ENCODE measurements around the gene NFASC. TPM values are rescaled to one million over a fixed set of nuclear protein-coding genes. Genes with fewer than 3 reads are reported as not detected.
A peak's percentile ranks its signal among the peaks of the same experiment; 100 is the strongest.

NFASC gene
- total RNA-seq, 5 donors from 2014 or later (not counting 1 experiment from before 2014, with no cell fraction given) = 0.13 to 0.35 (median 0.19) TPM; not detected in 2

DNA sequence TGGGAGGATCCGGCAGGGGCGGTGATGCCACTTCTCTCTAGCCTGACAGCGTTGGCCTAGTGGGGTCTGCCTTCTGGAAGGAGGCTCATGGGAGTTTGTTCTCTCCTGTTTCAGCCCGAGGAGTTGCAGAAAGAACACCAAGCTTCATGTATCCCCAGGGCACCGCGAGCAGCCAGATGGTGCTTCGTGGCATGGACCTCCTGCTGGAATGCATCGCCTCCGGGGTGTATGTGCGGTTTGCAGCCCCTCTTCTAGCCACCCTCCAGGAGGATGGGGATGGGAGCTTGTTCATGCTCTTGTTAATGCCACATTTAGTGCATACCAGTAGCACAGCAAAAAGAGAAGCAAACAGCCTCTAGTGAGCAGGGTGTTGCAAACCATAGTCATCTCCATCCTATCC, 97.5 kb downstream of the NFASC start:
- Mint-ChIP-seq H3K9me3 (no peaks in the 10 kb centered on the region), H3K4me3 (no peak overlapping the region), H3K4me1 (no peaks in the 10 kb centered on the region), H3K36me3 (no peaks in the 10 kb centered on the region), H3K27ac (no peak overlapping the region), H3K27me3 (peaks cover 24 to 27% of the 10 kb centered on the region in 2 donors)
- no peaks in the 10 kb centered on the region for H3K4me1 ChIP-seq (ENCODE audit: control insufficient read depth in 1 of 2, extremely low read depth in 1 of 2, insufficient read depth in 2 of 2, low read length in 2 of 2)
- no peaks in the 10 kb centered on the region for H3K36me3 ChIP-seq (ENCODE audit: control insufficient read depth in 2 of 2, extremely low read depth in 1 of 2, insufficient read depth in 1 of 2, low read length in 1 of 2)
- WGBS (ENCODE audit: insufficient coverage) = 89% methylated on average over 4 of the region's 10 CpGs
- DNase-seq = no peak
- ChIA-PET CTCF (no interaction called here), POLR2A (no interaction called here)
- no peak overlapping the region for H3K4me3 ChIP-seq (ENCODE audit: control insufficient read depth in 1 of 2, extremely low read depth in 1 of 2, low read length in 1 of 2)
- peaks cover 0 to 19% of the 10 kb centered on the region in 2 experiments for H3K27me3 ChIP-seq (replicated peaks in 1 of 2; ENCODE audit: control insufficient read depth in 2 of 2, extremely low read depth in 1 of 2, insufficient read depth in 2 of 2, low read length in 1 of 2)
- H3K9me3 ChIP-seq = no peaks in the 10 kb centered on the region
- ATAC-seq (replicated peaks in 1 of 4) = no peak
- H3K27ac ChIP-seq (ENCODE audit: low read length) = no peak overlapping the region

DNA sequence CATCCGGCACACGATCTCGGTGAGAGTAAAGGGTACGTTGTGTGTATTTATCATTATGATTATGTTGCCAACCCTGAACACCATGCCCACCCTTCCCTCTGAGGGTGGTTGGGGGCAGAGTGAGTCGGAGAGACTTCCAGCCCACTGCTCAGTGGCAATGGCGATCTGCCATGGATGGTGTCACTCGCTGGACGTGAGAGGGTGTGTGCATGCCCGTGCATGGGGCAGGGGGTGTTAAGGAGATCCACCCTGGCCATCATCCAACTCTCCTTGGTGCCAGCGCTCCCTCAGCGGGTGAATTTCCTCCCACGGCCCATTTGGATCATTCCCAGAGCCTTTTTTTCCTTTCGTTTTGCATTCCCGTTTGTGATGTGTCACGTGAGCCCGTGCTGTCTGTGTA, 98.3 kb downstream of the NFASC start:
- H3K4me3 ChIP-seq (ENCODE audit: control insufficient read depth in 1 of 2, extremely low read depth in 1 of 2, low read length in 1 of 2) = no peak overlapping the region
- Mint-ChIP-seq H3K27ac (no peak overlapping the region), H3K4me3 (no peak overlapping the region), H3K36me3 (no peaks in the 10 kb centered on the region), H3K4me1 (no peaks in the 10 kb centered on the region), H3K27me3 (peaks cover 24 to 29% of the 10 kb centered on the region in 2 donors), H3K9me3 (no peaks in the 10 kb centered on the region)
- H3K27ac ChIP-seq (ENCODE audit: low read length) = no peak overlapping the region
- WGBS (ENCODE audit: insufficient coverage) = no CpG with 5 or more reads among the region's 16 CpGs
- CTCF ChIA-PET = no interaction called here
- no peak for ATAC-seq (replicated peaks in 1 of 4)
- POLR2A ChIA-PET = no interaction called here
- no peaks in the 10 kb centered on the region for H3K9me3 ChIP-seq
- H3K36me3 ChIP-seq (ENCODE audit: control insufficient read depth in 2 of 2, extremely low read depth in 1 of 2, insufficient read depth in 1 of 2, low read length in 1 of 2) = no peaks in the 10 kb centered on the region
- H3K4me1 ChIP-seq (ENCODE audit: control insufficient read depth in 1 of 2, extremely low read depth in 1 of 2, insufficient read depth in 2 of 2, low read length in 2 of 2) = no peaks in the 10 kb centered on the region
- DNase-seq = no peak
- peaks cover 0 to 20% of the 10 kb centered on the region in 2 experiments for H3K27me3 ChIP-seq (replicated peaks in 1 of 2; ENCODE audit: control insufficient read depth in 2 of 2, extremely low read depth in 1 of 2, insufficient read depth in 2 of 2, low read length in 1 of 2)

DNA sequence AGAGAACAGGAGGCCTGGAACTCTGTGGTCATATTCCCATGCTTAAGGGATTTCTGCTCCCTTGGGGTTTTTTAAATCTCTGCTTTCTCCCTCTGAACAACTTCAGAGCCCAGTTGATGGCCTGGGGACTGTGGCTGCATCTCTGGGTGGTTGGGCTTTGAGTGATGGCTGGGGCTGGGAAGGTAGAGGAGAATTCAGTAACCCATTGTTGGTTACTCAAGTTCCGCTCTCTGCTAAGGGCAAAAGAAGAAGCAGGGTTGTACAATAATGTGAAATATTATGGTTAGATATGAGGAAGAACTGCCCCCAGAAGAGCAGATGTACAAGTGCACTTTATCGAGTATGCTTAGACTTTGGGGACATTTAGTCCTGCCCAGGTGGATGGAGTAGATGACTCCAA, 100.3 kb downstream of the NFASC start:
- Histone ChIP-seq H3K4me1 (ENCODE audit: control insufficient read depth in 1 of 2, extremely low read depth in 1 of 2, insufficient read depth in 2 of 2, low read length in 2 of 2) (peaks cover 0 to 4% of the 10 kb centered on the region in 2 experiments), H3K27me3 (replicated peaks in 1 of 2; ENCODE audit: control insufficient read depth in 2 of 2, extremely low read depth in 1 of 2, insufficient read depth in 2 of 2, low read length in 1 of 2) (peaks cover 0 to 39% of the 10 kb centered on the region in 2 experiments), H3K4me3 (ENCODE audit: control insufficient read depth in 1 of 2, extremely low read depth in 1 of 2, low read length in 1 of 2) (no peak overlapping the region), H3K27ac (ENCODE audit: low read length) (no peak overlapping the region), H3K36me3 (ENCODE audit: control insufficient read depth in 2 of 2, extremely low read depth in 1 of 2, insufficient read depth in 1 of 2, low read length in 1 of 2) (no peaks in the 10 kb centered on the region), H3K9me3 (no peaks in the 10 kb centered on the region)
- H3K4me3 Mint-ChIP-seq = no peak overlapping the region
- CTCF ChIA-PET = no interaction called here
- DNase-seq (no peak), ATAC-seq (replicated peaks in 1 of 4) (no peak)
- WGBS (ENCODE audit: insufficient coverage) = 86% methylated on average over 1 of the region's 2 CpGs
- H3K4me1 Mint-ChIP-seq = no peaks in the 10 kb centered on the region
- H3K27me3 Mint-ChIP-seq = peaks cover 25 to 30% of the 10 kb centered on the region in 2 donors
- no peaks in the 10 kb centered on the region for H3K36me3 Mint-ChIP-seq
- H3K27ac Mint-ChIP-seq = no peak overlapping the region
- no peaks in the 10 kb centered on the region for H3K9me3 Mint-ChIP-seq
- POLR2A ChIA-PET = no interaction called here

- peak in 1 of 35 experiments; percentile 9 for DNase-seq
These were observed 101.1 kb downstream of the NFASC start for GRCh38 chr1:204971517-204972336.

DNA sequence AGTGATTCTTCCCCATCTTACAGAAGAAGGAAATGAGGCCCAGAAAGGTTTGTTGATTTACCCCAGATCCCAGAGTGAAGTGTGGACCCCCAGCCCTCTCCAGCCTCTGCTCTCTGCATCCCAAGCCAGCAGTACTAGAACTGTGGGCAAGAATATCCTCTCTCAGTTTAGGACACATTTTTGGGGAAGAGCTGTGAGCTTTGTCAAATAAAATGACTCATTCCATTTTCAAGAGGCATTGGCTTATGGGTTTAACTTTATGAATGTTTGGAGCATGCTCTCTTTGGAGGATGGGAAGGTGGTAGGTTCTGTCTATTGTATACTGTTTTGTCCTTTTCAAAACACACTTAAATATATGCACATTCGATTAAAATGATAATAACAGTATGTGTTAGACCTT, 101.8 kb downstream of the NFASC start:
- CTCF ChIA-PET = interaction anchor here in 1 of 2 donors (1.6 kb wide), 1 partner anchor 89 kb away, joined by 6 read pairs; no protein-coding TSS in a partner anchor
- H3K36me3 ChIP-seq (ENCODE audit: control insufficient read depth in 2 of 2, extremely low read depth in 1 of 2, insufficient read depth in 1 of 2, low read length in 1 of 2) = no peaks in the 10 kb centered on the region
- H3K9me3 ChIP-seq = no peaks in the 10 kb centered on the region
- peaks cover 13 to 25% of the 10 kb centered on the region in 2 donors for H3K27me3 Mint-ChIP-seq
- no peak overlapping the region for H3K4me3 ChIP-seq (ENCODE audit: control insufficient read depth in 1 of 2, extremely low read depth in 1 of 2, low read length in 1 of 2)
- no peak overlapping the region for H3K4me3 Mint-ChIP-seq
- peaks cover 0 to 49% of the 10 kb centered on the region in 2 experiments for H3K27me3 ChIP-seq (replicated peaks in 1 of 2; ENCODE audit: control insufficient read depth in 2 of 2, extremely low read depth in 1 of 2, insufficient read depth in 2 of 2, low read length in 1 of 2)
- DNase-seq = no peak
- POLR2A ChIA-PET = no interaction called here
- peaks cover 0 to 8% of the 10 kb centered on the region in 2 experiments for H3K4me1 ChIP-seq (ENCODE audit: control insufficient read depth in 1 of 2, extremely low read depth in 1 of 2, insufficient read depth in 2 of 2, low read length in 2 of 2)
- no peaks in the 10 kb centered on the region for H3K36me3 Mint-ChIP-seq
- no peaks in the 10 kb centered on the region for H3K9me3 Mint-ChIP-seq
- H3K27ac Mint-ChIP-seq = no peak overlapping the region
- no peak overlapping the region for H3K27ac ChIP-seq (ENCODE audit: low read length)
- no CpG with 5 or more reads among the region's 1 CpG for WGBS (ENCODE audit: insufficient coverage)
- ATAC-seq (replicated peaks in 1 of 4) = no peak
- peaks cover 0 to 7% (median 0%) of the 10 kb centered on the region in 3 donors for H3K4me1 Mint-ChIP-seq

More at GRCh38 chr1:204971517-204972336, 101.1 kb downstream of the NFASC start:
- peaks cover 0 to 4% of the 10 kb centered on the region in 2 experiments for H3K4me1 ChIP-seq (ENCODE audit: control insufficient read depth in 1 of 2, extremely low read depth in 1 of 2, insufficient read depth in 2 of 2, low read length in 2 of 2)
- Mint-ChIP-seq H3K27me3 (peaks cover 20 to 28% of the 10 kb centered on the region in 2 donors), H3K9me3 (no peaks in the 10 kb centered on the region), H3K4me1 (no peaks in the 10 kb centered on the region), H3K4me3 (no peak overlapping the region), H3K36me3 (no peaks in the 10 kb centered on the region), H3K27ac (no peak overlapping the region)
- ChIA-PET CTCF (interaction anchor here in 1 of 2 donors (1.6 kb wide), 1 partner anchor 90 kb away, joined by 6 read pairs; no protein-coding TSS in a partner anchor), POLR2A (interaction anchor here in 1 of 2 donors (0.6 kb wide), 1 partner anchor 257 kb away, joined by 4 read pairs; no protein-coding TSS in a partner anchor)
- no peak overlapping the region for H3K4me3 ChIP-seq (ENCODE audit: control insufficient read depth in 1 of 2, extremely low read depth in 1 of 2, low read length in 1 of 2)
- no peaks in the 10 kb centered on the region for H3K36me3 ChIP-seq (ENCODE audit: control insufficient read depth in 2 of 2, extremely low read depth in 1 of 2, insufficient read depth in 1 of 2, low read length in 1 of 2)
- no peak for ATAC-seq (replicated peaks in 1 of 4)
- peaks cover 0 to 46% of the 10 kb centered on the region in 2 experiments for H3K27me3 ChIP-seq (replicated peaks in 1 of 2; ENCODE audit: control insufficient read depth in 2 of 2, extremely low read depth in 1 of 2, insufficient read depth in 2 of 2, low read length in 1 of 2)
- 15% methylated on average over 5 of the region's 12 CpGs for WGBS (ENCODE audit: insufficient coverage)
- H3K27ac ChIP-seq (ENCODE audit: low read length) = no peak overlapping the region
- no peaks in the 10 kb centered on the region for H3K9me3 ChIP-seq

- Mint-ChIP-seq H3K27me3 (peaks cover 7 to 18% of the 10 kb centered on the region in 2 donors), H3K27ac (no peak overlapping the region), H3K36me3 (no peaks in the 10 kb centered on the region), H3K9me3 (no peaks in the 10 kb centered on the region), H3K4me1 (peaks cover 0 to 13% (median 0%) of the 10 kb centered on the region in 3 donors), H3K4me3 (no peak overlapping the region)
- CTCF ChIA-PET = interaction anchor here (0.7 to 1.1 kb wide), 2 partner anchors 88 to 286 kb away, joined by 4 to 5 read pairs; no protein-coding TSS in a partner anchor
- no peak overlapping the region for H3K4me3 ChIP-seq (ENCODE audit: control insufficient read depth in 1 of 2, extremely low read depth in 1 of 2, low read length in 1 of 2)
- no peak for DNase-seq
- ATAC-seq (replicated peaks in 1 of 4) = no peak
- H3K36me3 ChIP-seq (ENCODE audit: control insufficient read depth in 2 of 2, extremely low read depth in 1 of 2, insufficient read depth in 1 of 2, low read length in 1 of 2) = no peaks in the 10 kb centered on the region
- POLR2A ChIA-PET = no interaction called here
- H3K27me3 ChIP-seq (replicated peaks in 1 of 2; ENCODE audit: control insufficient read depth in 2 of 2, extremely low read depth in 1 of 2, insufficient read depth in 2 of 2, low read length in 1 of 2) = peaks cover 0 to 50% of the 10 kb centered on the region in 2 experiments
- WGBS (ENCODE audit: insufficient coverage) = 48% methylated on average over 3 of the region's 6 CpGs
- no peak overlapping the region for H3K27ac ChIP-seq (ENCODE audit: low read length)
- peaks cover 0 to 8% of the 10 kb centered on the region in 2 experiments for H3K4me1 ChIP-seq (ENCODE audit: control insufficient read depth in 1 of 2, extremely low read depth in 1 of 2, insufficient read depth in 2 of 2, low read length in 2 of 2)
- no peaks in the 10 kb centered on the region for H3K9me3 ChIP-seq
These were observed 102.8 kb downstream of the NFASC start for GRCh38 chr1:204973449-204973848.
